Astrocyte (in vitro differentiated cells and primary cell): ENCODE data around the gene ZNF639.

Experiments used
- CTCF ChIP-seq: IDR thresholded peaks from 2 replicates; pipeline ENCODE4 v1.5.1; 2011; ENCODE audit warnings: low read depth, mild to moderate bottlenecking, inconsistent platforms, low read length, moderate library complexity; ENCODE audit not compliant: insufficient read depth
- EZH2 ChIP-seq: IDR thresholded peaks from 2 replicates; pipeline ENCODE4 v1.6.1; 2012; ENCODE audit warnings: mild to moderate bottlenecking, low read length, inconsistent platforms; ENCODE audit not compliant: insufficient read depth

- no peak for TF ChIP-seq CTCF
- no peak for TF ChIP-seq EZH2
Observed at GRCh38 chr3:179375091-179375999, 52.5 kb downstream of the ZNF639 start.
